DMS79 (cell line): ENCODE results near the gene KCNH2.
"Not testable (repeated sequence)": the region's sequence is repeated elsewhere in the genome, so short reads cannot be mapped to it uniquely, and the experiment has no call there.

ENCODE experiments used
- DNase-seq: peaks from one replicate; lab custom pipeline; 2025; lab: John Stamatoyannopoulos, UW

Gene KCNH2

DNA sequence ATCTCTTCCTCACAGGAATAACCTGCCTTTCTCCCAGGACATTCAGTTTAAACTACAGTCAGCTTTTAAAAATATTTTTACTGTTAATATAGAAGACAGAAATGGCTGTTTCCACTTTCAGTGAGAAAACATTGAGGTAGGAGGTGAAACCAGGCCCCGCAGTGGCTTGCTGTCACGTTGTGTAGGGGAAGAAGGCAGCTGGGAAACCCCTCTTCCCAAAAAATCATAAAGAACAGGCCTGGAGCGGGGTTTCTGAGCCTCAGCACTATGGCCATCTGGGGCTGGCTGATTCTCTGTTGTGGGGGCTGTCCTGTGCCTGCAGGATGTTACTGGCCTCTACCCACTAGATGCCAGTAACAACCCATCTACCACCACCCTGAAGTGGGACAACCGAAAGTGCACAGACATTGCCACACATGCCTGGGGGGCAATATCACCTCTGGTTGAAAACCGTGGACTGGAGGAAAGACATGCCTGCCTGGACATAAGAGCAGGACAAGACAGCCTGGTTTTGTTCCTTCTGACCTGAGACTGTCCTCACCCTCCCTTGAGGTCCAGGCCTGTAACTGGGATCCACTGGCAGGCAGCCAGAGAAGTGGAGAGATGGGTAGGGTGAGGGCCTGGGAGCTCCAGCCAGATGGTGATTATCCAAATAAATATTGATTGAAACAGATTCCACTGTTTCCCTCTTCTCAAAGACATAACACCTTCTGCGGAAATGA is 43.9 kb downstream of the KCNH2 start:
- no peak for DNase-seq

GRCh38 chr7:150931199-150931869 is 46.8 kb downstream of the KCNH2 start:
- DNase-seq: peak; percentile 26

GRCh38 chr7:150928541-150928940 is 49.6 kb downstream of the KCNH2 start:
- DNase-seq: no peak

GRCh38 chr7:150927956-150928344 is 50.2 kb downstream of the KCNH2 start:
- no peak for DNase-seq

DNA sequence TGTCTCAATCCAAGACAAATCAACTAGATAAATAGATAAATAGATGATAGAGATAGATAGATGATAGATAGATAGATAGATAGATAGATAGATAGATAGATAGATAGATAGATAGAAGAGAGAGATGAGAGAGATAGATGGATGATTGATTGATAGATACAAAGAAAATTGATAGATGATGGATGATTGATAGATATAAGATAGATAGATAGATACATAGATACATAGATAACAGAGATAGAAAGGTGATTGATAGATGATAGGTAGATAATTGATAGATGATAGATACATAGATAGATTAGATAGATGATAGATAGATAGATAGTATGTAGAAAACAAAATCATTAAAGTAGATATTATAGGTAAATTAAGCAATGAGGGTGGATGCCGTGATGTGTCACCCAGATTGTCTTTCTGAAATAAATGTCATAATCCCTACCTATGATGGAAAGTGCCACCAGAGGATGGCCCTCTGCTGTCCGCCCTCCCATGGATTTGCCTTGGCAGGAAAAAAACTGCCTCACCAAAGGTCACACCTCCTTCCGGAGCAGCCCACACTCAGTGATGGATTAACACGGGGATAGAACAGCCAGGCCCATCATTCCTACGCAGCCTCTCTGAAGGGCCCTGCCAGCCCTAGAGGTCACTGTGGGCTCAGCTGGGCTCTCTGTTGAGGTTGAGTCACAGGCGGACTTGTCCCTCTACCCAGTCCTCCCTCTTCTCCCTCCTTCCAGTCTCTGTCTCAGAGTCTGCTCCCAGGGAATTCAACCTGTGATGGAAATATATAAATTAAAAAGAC is 50.8 kb downstream of the KCNH2 start:
- no peak for DNase-seq

GRCh38 chr7:150926066-150926465 is 52.1 kb downstream of the KCNH2 start:
- no peak for DNase-seq

DNA sequence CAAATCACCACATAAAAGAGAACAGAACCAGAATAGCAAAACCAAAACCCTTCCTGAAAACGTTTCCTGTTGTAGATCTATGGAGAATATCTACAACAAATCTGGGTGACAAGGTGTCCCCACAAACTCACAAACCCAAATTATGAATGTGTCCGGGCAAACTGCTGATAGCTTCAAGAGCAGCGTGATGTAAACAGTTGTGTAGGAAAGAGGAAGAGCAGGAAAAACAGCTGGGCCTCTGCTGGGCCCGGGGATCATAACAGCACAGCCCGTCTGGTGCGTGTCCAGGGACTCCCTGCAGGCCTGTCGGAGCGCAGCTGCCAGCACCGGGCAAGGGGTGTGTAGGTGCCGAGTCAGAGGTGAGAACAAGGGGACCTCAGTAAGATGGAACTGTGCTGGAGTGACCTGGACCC is 53.7 kb downstream of the KCNH2 start:
- DNase-seq: no peak

GRCh38 chr7:150923802-150924201 is 54.3 kb downstream of the KCNH2 start:
- DNase-seq: no peak

DNA sequence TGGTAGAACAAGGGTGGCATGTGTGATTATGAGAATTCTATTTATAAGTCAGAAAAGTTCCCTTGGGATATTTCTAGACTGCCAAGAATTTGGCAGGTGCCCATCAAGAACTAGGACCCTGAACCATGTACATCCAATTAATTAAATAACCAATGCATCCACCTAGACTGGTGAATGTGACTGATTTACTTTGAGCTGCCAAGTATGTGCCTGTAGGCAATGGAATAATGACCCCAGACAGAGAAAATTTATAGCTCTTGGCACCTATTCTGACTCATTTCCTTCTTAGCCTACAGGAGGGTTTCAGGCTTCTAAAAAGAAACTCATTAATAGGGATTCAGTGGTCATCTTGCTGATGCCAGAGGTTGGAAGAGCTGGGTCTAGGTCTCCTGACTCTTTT is 54.9 kb downstream of the KCNH2 start:
- DNase-seq: no peak

DNA sequence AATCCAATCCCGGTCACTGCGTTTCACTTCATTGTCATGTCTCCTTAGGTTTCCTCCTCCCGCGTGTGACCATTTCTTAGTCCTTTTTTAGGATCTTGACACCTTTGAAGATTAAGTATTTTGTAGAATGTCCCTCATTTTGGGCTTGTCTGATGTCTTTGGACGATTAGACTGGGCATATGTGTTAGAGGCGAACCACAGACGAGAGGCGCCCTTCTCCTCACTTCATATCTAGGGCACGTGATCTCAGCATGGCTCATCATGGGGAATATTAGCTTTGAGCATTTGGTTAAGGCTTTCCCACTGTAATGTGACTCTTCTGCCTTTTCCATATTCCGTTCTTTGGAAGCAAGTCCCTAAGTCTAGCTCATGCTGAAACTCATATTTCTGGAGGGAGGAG is 59.0 kb downstream of the KCNH2 start:
- DNase-seq: no peak

- no peak for DNase-seq
Measured at GRCh38 chr7:150918378-150918777, 59.7 kb downstream of the KCNH2 start.

DNA sequence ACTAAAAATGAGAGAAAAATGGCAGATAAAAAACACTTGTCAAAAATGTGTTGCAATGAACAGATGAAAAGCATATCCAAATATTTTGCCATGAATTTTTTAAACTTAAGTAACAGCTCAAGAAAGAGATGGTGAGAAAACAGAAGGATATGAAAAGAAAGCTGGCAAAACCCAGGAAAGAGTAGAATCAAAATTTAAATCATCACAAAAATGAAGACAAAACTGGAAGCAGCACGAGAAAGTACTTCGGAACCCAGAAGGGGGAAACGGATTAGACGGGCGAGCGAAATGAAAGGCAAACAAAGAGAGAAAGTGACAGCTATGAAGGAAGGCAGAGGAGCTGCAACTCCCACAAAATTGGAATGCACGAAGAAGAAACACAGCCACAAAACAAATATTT is 60.2 kb downstream of the KCNH2 start:
- DNase-seq: no peak

DNA sequence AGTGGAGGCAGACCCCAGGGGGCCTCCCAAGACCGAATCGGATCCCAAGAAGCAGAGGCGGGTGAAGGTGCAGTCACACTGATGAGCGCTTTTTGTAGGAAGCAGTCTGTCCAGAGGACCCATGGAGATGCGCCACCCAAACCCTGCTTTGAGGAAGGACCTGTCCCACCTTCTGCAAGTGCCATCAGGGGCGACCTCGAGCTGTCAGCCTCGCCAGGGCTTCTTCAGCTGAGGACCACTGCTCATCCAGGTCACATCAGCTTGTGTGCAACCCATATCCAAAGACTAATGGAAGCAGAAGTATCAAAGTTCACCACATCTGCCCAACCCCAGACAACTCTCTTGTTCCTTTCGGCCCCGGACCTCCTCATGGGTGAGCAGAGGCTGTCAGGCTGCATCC is 61.5 kb downstream of the KCNH2 start:
- DNase-seq: no peak

GRCh38 chr7:150914966-150915365 is 63.2 kb downstream of the KCNH2 start:
- no peak for DNase-seq

DNA sequence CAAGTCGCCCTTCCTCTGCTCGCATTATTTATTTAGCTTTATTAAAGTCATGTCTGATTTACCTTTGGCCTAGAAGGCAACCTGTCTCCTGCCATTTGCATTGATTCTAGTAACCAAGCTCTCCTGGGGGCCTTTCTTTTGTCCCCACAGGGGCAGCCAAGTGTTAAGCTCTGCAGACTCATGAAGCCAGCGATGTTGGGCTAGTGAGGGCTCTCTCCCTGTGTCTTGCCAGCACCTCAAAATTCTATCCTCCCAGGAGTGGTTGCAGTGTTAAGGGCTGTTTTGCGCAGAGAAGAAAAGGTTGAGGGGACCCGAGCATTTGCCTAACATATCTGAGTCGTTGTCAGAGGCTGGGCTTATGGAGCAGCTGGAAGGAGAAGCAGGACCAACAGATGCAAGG is 63.9 kb downstream of the KCNH2 start:
- no peak for DNase-seq

GRCh38 chr7:150912427-150912826 is 65.7 kb downstream of the KCNH2 start:
- DNase-seq: no peak

GRCh38 chr7:150911590-150912267 is 66.4 kb downstream of the KCNH2 start:
- DNase-seq: no peak

GRCh38 chr7:150910996-150911422 is 67.1 kb downstream of the KCNH2 start:
- DNase-seq: no peak

GRCh38 chr7:150910305-150910995 is 67.7 kb downstream of the KCNH2 start:
- DNase-seq: not testable (repeated sequence)

DNA sequence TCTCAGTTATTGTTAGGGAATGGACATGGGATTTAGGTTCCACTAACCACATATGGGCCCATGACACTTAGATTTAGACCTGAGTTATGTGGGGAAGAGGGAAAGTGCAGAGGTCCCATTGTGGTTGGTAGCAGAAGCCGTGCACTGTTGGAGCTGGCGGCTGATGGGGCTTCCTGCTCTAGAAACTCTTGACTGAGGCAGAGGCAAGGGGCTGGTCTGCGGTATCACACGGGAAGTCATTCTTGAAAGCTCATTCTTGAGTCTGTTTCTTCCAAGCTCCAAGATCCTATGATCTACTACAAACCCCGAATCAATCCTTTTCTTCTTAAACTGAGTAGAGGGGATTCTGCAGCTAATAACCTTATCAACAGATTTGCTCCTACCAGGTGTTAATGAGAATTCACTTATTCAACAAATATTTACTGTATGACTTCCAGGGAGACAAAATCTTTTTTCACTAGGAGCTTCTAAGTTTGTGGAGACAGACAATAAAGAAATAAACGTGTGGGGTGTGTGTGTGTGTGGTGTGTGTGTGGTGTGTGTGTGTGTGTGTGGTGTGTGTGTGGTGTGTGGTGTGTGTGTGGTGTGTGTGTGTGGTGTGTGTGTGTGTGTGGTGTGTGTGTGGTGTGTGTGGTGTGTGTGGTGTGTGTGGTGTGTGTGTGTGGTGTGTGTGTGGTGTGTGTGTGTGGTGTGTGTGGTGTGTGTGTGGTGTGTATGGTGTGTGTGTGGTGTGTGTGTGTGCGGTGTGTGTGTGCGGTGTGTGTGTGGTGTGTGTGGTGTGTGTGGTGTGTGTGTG is 68.7 kb downstream of the KCNH2 start:
- no peak for DNase-seq

GRCh38 chr7:150908173-150908572 is 69.9 kb downstream of the KCNH2 start:
- DNase-seq: no peak
